HCT116 (cell line): ENCODE results near the gene HIVEP3.

Source experiments
- TF ChIP-seq, protein P1 (sequence below), 3 experiments: fragments of 200-600 bp in 1 of 3; sonication (generic) in 1 of 3; IDR thresholded peaks in 2 of 3; conservative IDR thresholded peaks in 1 of 3; 2 replicates each; pipeline ENCODE4 v1.5.1; 2012 to 2017; ENCODE audit warnings: low read depth in 2 of 3, low read length in 2 of 3, antibody characterized with exemption in 1 of 3, borderline replicate concordance in 1 of 3, control low read depth in 1 of 3, mild to moderate bottlenecking in 1 of 3, mixed read lengths in 1 of 3, mixed run types in 1 of 3, moderate library complexity in 1 of 3; ENCODE audit not compliant: insufficient read depth in 1 of 3
- TF ChIP-seq, protein P2 (sequence below): IDR thresholded peaks from 2 replicates; pipeline ENCODE4 v1.6.1; 2011; ENCODE audit warnings: mild to moderate bottlenecking, low read length, moderate library complexity; ENCODE audit not compliant: insufficient replicate concordance; ENCODE audit errors: extremely low read depth

DNA sequence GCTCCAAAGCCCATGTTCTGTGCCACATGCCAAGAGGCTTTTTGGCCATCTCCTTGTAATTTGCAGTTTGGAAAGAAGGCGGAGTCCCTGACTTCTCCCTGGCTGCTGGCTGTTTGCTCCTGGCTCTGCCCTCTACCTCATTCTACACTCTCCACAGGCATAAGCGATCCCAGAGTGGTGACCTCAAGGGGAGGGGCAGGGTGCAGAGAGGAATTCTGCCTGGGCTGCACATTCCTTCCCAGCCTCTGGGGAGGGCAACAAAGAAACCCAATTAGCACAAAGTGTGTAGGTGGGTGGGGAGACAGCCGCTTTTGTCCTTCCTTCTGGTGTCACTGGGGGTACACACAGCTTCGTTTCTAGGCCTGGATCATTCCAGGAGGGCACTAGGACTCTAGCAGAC lies 95.3 kb downstream of the HIVEP3 start:
- TF ChIP-seq, protein P1, sequence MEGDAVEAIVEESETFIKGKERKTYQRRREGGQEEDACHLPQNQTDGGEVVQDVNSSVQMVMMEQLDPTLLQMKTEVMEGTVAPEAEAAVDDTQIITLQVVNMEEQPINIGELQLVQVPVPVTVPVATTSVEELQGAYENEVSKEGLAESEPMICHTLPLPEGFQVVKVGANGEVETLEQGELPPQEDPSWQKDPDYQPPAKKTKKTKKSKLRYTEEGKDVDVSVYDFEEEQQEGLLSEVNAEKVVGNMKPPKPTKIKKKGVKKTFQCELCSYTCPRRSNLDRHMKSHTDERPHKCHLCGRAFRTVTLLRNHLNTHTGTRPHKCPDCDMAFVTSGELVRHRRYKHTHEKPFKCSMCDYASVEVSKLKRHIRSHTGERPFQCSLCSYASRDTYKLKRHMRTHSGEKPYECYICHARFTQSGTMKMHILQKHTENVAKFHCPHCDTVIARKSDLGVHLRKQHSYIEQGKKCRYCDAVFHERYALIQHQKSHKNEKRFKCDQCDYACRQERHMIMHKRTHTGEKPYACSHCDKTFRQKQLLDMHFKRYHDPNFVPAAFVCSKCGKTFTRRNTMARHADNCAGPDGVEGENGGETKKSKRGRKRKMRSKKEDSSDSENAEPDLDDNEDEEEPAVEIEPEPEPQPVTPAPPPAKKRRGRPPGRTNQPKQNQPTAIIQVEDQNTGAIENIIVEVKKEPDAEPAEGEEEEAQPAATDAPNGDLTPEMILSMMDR (IDR thresholded peaks at IDR 0.05 in 2 of 3, conservative IDR thresholded peaks at IDR 0.05 in 1 of 3; ENCODE audit: borderline replicate concordance in 1 of 3, insufficient read depth in 1 of 3, low read depth in 2 of 3, low read length in 2 of 3): no peak
- TF ChIP-seq, protein P2, sequence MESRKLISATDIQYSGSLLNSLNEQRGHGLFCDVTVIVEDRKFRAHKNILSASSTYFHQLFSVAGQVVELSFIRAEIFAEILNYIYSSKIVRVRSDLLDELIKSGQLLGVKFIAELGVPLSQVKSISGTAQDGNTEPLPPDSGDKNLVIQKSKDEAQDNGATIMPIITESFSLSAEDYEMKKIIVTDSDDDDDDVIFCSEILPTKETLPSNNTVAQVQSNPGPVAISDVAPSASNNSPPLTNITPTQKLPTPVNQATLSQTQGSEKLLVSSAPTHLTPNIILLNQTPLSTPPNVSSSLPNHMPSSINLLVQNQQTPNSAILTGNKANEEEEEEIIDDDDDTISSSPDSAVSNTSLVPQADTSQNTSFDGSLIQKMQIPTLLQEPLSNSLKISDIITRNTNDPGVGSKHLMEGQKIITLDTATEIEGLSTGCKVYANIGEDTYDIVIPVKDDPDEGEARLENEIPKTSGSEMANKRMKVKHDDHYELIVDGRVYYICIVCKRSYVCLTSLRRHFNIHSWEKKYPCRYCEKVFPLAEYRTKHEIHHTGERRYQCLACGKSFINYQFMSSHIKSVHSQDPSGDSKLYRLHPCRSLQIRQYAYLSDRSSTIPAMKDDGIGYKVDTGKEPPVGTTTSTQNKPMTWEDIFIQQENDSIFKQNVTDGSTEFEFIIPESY: no peak
